Skeletal muscle satellite cell (primary cell): ENCODE data around the gene RYR3.

ENCODE experiments used
- H3K27me3 ChIP-seq: 2 replicates; pipeline ENCODE4 v1.7.0; 2013; ENCODE audit warnings: low read length; ENCODE audit not compliant: control insufficient read depth, insufficient read depth
- H3K36me3 ChIP-seq: 2 replicates; pipeline ENCODE4 v1.7.0; 2013; ENCODE audit warnings: mild to moderate bottlenecking, control low read depth, low read length; ENCODE audit not compliant: insufficient read depth
- H3K4me1 ChIP-seq: 2 replicates; pipeline ENCODE4 v1.7.0; 2013; ENCODE audit warnings: low read length; ENCODE audit not compliant: control insufficient read depth, insufficient read depth
- H3K4me2 ChIP-seq: 2 replicates; pipeline ENCODE4 v1.7.0; 2013; ENCODE audit warnings: mild to moderate bottlenecking, low read length
- H3K4me3 ChIP-seq: 2 replicates; pipeline ENCODE4 v1.7.0; 2013; ENCODE audit warnings: low read length
- H3K9ac ChIP-seq: 2 replicates; pipeline ENCODE4 v1.7.0; 2013; ENCODE audit warnings: mild to moderate bottlenecking, low read depth, low read length, moderate library complexity
- H3K9me3 ChIP-seq: replicated peaks from 2 replicates; pipeline ENCODE4 v1.7.0; 2013; ENCODE audit warnings: mild to moderate bottlenecking, control low read depth, low read length

RYR3 gene

GRCh38 chr15:33629647-33630046, 318.9 kb downstream of the RYR3 start:
- no peaks in the 10 kb centered on the region for H3K4me1 ChIP-seq
- H3K4me2 ChIP-seq: no peak overlapping the region
- H3K36me3 ChIP-seq: no peaks in the 10 kb centered on the region
- H3K9me3 ChIP-seq: no peaks in the 10 kb centered on the region
- H3K4me3 ChIP-seq: no peak overlapping the region
- no peak overlapping the region for H3K9ac ChIP-seq
- peaks cover 35% of the 10 kb centered on the region for H3K27me3 ChIP-seq

GRCh38 chr15:33636234-33636633, 325.5 kb downstream of the RYR3 start:
- H3K4me3 ChIP-seq: no peak overlapping the region
- peaks cover 43% of the 10 kb centered on the region for H3K27me3 ChIP-seq
- H3K9ac ChIP-seq: no peak overlapping the region
- no peaks in the 10 kb centered on the region for H3K4me1 ChIP-seq
- H3K9me3 ChIP-seq: no peaks in the 10 kb centered on the region
- H3K4me2 ChIP-seq: no peak overlapping the region
- H3K36me3 ChIP-seq: no peaks in the 10 kb centered on the region

GRCh38 chr15:33636958-33637357, 326.2 kb downstream of the RYR3 start:
- Histone ChIP-seq H3K4me1 (no peaks in the 10 kb centered on the region), H3K4me3 (no peak overlapping the region), H3K36me3 (no peaks in the 10 kb centered on the region), H3K27me3 (peaks cover 46% of the 10 kb centered on the region), H3K9ac (no peak overlapping the region), H3K9me3 (no peaks in the 10 kb centered on the region), H3K4me2 (no peak overlapping the region)

- Histone ChIP-seq H3K4me1 (no peaks in the 10 kb centered on the region), H3K9me3 (no peaks in the 10 kb centered on the region), H3K4me3 (no peak overlapping the region), H3K27me3 (peaks cover 47% of the 10 kb centered on the region), H3K9ac (no peak overlapping the region), H3K36me3 (no peaks in the 10 kb centered on the region), H3K4me2 (no peak overlapping the region)
Observed at GRCh38 chr15:33638453-33638852, 327.7 kb downstream of the RYR3 start.

GRCh38 chr15:33639051-33639450, 328.3 kb downstream of the RYR3 start:
- Histone ChIP-seq H3K4me1 (no peaks in the 10 kb centered on the region), H3K36me3 (no peaks in the 10 kb centered on the region), H3K4me3 (no peak overlapping the region), H3K27me3 (peaks cover 47% of the 10 kb centered on the region), H3K4me2 (no peak overlapping the region), H3K9me3 (no peaks in the 10 kb centered on the region), H3K9ac (no peak overlapping the region)

GRCh38 chr15:33639456-33639855, 328.7 kb downstream of the RYR3 start:
- H3K36me3 ChIP-seq: no peaks in the 10 kb centered on the region
- no peak overlapping the region for H3K4me3 ChIP-seq
- H3K4me1 ChIP-seq: no peaks in the 10 kb centered on the region
- no peaks in the 10 kb centered on the region for H3K9me3 ChIP-seq
- H3K27me3 ChIP-seq: peaks cover 51% of the 10 kb centered on the region
- H3K9ac ChIP-seq: no peak overlapping the region
- H3K4me2 ChIP-seq: no peak overlapping the region

- H3K27me3 ChIP-seq: peaks cover 52% of the 10 kb centered on the region
- H3K4me2 ChIP-seq: no peak overlapping the region
- H3K9me3 ChIP-seq: no peaks in the 10 kb centered on the region
- H3K4me1 ChIP-seq: no peaks in the 10 kb centered on the region
- H3K9ac ChIP-seq: no peak overlapping the region
- H3K36me3 ChIP-seq: no peaks in the 10 kb centered on the region
- no peak overlapping the region for H3K4me3 ChIP-seq
Observed at GRCh38 chr15:33639978-33640377, 329.2 kb downstream of the RYR3 start.

DNA sequence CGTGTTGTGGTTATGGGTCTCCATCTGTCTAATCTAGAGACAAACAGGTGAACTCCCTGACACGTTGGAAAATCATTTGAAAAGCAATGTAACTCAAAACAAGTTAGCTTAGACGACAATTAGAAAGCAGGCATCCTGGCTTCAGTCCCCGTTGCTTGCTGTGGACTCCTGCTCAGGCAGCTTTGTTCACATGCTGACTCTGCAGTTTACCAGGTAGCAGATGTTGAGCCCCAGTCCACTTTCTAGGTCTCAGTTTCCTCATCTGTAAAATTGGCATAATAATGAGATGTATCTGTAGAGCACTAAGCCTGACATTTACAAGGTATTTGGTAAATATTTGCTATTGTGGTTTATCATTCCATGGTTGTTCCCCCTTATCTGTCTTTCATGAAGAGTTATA, 330.3 kb downstream of the RYR3 start:
- H3K27me3 ChIP-seq: peaks cover 52% of the 10 kb centered on the region
- H3K4me1 ChIP-seq: no peaks in the 10 kb centered on the region
- no peaks in the 10 kb centered on the region for H3K36me3 ChIP-seq
- H3K4me3 ChIP-seq: no peak overlapping the region
- no peaks in the 10 kb centered on the region for H3K9me3 ChIP-seq
- no peak overlapping the region for H3K4me2 ChIP-seq
- no peak overlapping the region for H3K9ac ChIP-seq

DNA sequence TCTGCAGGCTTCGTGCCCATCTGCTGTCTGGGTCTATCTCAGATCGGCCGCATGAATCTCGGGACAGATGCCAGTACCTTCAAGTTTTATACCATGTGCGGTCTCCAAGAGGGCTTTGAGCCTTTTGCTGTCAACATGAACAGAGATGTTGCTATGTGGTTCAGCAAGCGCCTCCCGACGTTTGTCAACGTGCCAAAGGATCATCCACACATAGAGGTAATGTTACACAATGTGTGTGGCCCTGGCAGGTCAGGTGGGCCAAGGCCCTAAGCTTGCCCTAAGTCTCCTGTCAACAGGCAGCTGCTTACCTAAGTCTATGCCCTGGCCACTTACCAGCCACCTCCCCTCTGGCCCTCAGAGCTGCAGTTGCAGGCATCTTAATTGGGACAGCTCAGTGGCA, 333.5 kb downstream of the RYR3 start:
- Histone ChIP-seq H3K36me3 (no peaks in the 10 kb centered on the region), H3K4me3 (no peak overlapping the region), H3K4me2 (no peak overlapping the region), H3K9ac (no peak overlapping the region), H3K9me3 (no peaks in the 10 kb centered on the region), H3K4me1 (no peaks in the 10 kb centered on the region), H3K27me3 (peaks cover 58% of the 10 kb centered on the region)

DNA sequence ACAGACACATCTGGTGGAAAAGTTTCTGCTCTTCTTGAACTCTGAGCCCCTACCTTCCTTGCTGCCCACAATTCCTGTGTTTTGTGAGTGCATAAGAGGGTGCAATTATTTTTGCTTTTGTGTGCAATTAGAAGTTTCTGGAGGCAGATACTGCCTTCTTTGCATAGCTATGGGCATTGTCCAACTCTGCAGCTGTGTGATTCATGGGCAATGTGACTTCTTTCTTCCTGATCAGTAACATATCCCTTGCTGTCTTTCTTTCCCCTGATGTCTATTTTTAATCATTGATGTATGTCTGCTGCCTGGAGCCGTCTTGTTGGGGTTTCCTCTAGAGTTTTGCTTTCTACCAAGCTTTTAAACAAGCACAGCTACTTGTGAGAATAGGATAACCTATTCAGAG, 336.0 kb downstream of the RYR3 start:
- no peak overlapping the region for H3K4me2 ChIP-seq
- H3K9ac ChIP-seq: no peak overlapping the region
- H3K4me1 ChIP-seq: no peaks in the 10 kb centered on the region
- peaks cover 39% of the 10 kb centered on the region for H3K27me3 ChIP-seq
- no peaks in the 10 kb centered on the region for H3K36me3 ChIP-seq
- H3K4me3 ChIP-seq: no peak overlapping the region
- H3K9me3 ChIP-seq: no peaks in the 10 kb centered on the region

DNA sequence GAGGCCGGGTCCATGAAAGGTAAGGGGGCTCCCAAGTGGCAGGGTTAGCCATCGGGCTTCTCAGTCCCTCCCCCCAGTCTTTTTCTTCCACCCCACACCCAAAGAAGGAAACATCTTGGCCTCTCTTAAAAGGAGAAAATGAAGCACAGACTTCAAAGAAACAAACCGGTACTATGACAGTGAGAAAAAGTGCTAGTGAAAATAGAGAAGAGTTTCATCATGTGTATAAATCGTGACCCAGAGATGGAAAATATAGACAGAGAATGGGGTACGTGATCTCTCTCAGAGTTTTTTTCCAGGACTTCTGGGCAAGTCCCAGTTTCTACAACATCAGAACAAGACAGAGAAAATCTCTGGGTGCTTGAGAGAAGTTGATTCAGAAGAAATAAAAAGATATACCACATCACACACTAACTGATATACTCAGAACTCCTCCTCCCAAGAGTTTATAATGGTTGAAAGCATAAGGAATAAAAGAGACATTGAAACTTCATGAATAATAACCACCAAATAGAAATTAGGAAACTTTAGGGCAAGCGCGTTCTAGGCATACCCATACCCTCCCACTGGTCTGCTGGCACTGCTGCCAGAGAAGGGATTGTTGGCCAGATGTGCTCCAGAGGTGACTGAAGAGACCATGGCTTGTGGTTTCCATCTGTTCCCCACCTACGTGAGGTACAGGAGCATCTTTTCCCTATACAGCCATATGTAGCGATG, 338.6 kb downstream of the RYR3 start:
- H3K4me2 ChIP-seq: no peak overlapping the region
- H3K36me3 ChIP-seq: no peaks in the 10 kb centered on the region
- no peaks in the 10 kb centered on the region for H3K4me1 ChIP-seq
- H3K9ac ChIP-seq: no peak overlapping the region
- H3K4me3 ChIP-seq: no peak overlapping the region
- peaks cover 19% of the 10 kb centered on the region for H3K27me3 ChIP-seq
- H3K9me3 ChIP-seq: no peaks in the 10 kb centered on the region

- H3K4me1 ChIP-seq: no peaks in the 10 kb centered on the region
Observed at GRCh38 chr15:33654860-33655259, 344.1 kb downstream of the RYR3 start.

More at GRCh38 chr15:33654860-33655259, 344.1 kb downstream of the RYR3 start:
- H3K4me3 ChIP-seq: no peak overlapping the region
- H3K36me3 ChIP-seq: no peaks in the 10 kb centered on the region
- no peaks in the 10 kb centered on the region for H3K27me3 ChIP-seq
- no peaks in the 10 kb centered on the region for H3K9me3 ChIP-seq
- H3K9ac ChIP-seq: no peak overlapping the region
- H3K4me2 ChIP-seq: no peak overlapping the region
